Testis (tissue), 2 donors: Measurements from ENCODE around the gene CACNB1.

Experiments
- POLR2A ChIP-seq: fragments of 450-650 bp; IDR thresholded peaks from one replicate; pipeline ENCODE4 v1.6.1; 2017; ENCODE audit warnings: antibody characterized with exemption, mild to moderate bottlenecking, moderate library complexity
- TF ChIP-seq, protein P1 (sequence below), 3 experiments: fragments of 450-650 bp in 2 of 3; fragments of 200-600 bp in 1 of 3; sonication (generic) in 1 of 3; IDR thresholded peaks; one replicate each; pipeline ENCODE4 v1.5.1; 2016 to 2019; ENCODE audit warnings: antibody characterized with exemption in 3 of 3, mild to moderate bottlenecking in 2 of 3, moderate library complexity in 1 of 3

DNA sequence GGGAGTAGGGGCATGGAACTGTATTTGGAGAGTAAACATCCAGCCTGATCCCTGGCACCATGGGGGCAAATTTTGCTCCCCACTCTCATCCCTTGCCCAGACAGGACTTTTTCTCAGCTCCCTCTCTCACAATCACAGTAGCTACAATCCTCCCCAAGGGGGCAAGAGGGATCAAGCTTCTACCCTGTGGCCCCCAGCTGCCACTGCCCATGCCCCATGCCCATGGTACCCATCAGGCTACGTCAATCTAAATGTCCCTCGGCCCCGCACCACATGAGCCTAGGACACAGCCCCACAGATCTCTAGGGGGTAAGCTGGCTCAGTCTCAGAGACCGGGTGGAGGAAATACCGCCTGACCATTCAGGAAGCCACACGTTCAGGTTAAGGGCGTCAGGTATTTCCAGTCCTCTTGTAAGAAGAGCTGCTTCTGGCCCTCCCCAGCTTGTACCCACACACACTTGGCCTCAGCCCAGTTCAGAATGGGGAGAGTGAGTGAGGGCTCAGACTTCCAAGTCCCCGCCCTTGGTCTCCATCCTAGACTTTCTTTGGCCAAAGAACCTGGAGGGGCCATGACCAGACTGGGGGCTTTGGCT lies 1.8 kb downstream of the CACNB1 start:
- TF ChIP-seq, protein P1, sequence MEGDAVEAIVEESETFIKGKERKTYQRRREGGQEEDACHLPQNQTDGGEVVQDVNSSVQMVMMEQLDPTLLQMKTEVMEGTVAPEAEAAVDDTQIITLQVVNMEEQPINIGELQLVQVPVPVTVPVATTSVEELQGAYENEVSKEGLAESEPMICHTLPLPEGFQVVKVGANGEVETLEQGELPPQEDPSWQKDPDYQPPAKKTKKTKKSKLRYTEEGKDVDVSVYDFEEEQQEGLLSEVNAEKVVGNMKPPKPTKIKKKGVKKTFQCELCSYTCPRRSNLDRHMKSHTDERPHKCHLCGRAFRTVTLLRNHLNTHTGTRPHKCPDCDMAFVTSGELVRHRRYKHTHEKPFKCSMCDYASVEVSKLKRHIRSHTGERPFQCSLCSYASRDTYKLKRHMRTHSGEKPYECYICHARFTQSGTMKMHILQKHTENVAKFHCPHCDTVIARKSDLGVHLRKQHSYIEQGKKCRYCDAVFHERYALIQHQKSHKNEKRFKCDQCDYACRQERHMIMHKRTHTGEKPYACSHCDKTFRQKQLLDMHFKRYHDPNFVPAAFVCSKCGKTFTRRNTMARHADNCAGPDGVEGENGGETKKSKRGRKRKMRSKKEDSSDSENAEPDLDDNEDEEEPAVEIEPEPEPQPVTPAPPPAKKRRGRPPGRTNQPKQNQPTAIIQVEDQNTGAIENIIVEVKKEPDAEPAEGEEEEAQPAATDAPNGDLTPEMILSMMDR (IDR thresholded peaks at IDR 0.05): no peak
- no peak for TF ChIP-seq POLR2A
